ENCODE measurements around the gene GSK3A. TPM values are rescaled to one million over a fixed set of nuclear protein-coding genes. Genes with fewer than 3 reads are reported as not detected.

Gene GSK3A
- total and polyA plus RNA-seq, 9 of the 15 experiments (the other 6 are each of a cell fraction or from before 2014, with no cell fraction given): 0.62 to 90.7 (median 33.3) TPM

DNA sequence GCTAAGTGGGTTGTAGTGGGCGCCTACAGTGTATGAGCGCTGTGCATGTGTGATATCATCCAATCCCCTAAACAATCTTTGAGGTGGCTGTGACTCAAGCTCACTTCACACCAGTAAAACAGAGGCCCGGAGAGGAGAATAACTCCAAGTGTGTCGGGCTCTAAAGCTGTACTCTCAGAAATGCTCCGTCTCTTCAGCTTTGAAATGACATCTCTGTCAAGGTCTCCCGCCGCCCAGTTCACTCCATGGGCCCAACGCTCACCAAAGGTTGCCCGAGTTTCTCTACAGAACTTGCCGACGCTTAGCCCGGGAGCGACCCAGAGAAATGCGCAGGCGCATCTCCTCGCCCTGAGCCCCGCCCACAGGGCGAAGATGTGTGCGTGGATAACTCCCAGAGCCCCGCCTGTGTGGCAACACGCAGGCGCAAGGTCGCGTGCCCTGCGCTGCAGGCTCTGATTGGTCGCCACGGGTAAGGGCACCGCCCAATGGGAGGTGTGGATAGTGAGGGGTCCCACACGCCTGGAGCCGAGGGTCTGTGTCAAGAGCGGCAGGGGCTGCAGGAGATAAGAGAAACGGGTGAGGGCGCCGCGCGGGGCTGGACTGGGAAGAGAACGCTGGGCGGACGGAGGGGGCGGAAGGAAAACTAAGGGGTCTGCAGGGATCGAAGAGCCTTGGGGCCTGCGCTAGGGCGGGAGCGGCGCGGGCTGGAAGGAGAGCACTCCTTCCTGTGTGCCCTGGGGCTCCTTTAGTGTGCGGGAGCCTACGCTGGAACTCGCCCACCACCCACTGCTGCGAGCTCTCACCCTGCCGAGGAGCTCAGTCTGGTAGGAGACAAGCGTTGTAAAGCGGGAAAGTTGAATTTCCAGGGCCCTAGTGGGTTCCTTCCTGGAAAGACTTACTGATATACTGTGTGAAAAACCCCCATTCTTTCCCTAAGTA lies 22.3 kb downstream of the GSK3A start, which contains the start of gene ZNF526 (continued):
- TF ChIP-seq, protein P1, sequence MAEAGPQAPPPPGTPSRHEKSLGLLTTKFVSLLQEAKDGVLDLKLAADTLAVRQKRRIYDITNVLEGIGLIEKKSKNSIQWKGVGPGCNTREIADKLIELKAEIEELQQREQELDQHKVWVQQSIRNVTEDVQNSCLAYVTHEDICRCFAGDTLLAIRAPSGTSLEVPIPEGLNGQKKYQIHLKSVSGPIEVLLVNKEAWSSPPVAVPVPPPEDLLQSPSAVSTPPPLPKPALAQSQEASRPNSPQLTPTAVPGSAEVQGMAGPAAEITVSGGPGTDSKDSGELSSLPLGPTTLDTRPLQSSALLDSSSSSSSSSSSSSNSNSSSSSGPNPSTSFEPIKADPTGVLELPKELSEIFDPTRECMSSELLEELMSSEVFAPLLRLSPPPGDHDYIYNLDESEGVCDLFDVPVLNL (CRISPR knock-in tag; IDR thresholded peaks at IDR 0.05; ENCODE audit: low read depth): no peak
- 0 out of 2 replicates have a peak, but pooled peaks have one; percentile 19 for TF ChIP-seq MTA2 (IDR thresholded peaks at IDR 0.05; ENCODE audit: low read depth)
- TF ChIP-seq FOXJ3 (CRISPR knock-in tag; IDR thresholded peaks at IDR 0.05): no peak
- TF ChIP-seq MAFG (tag; conservative IDR thresholded peaks at IDR 0.05): no peak
- TF ChIP-seq SLC30A9 (CRISPR knock-in tag; IDR thresholded peaks at IDR 0.05): no peak
- peak; percentile 96 for TF ChIP-seq NFYB (IDR thresholded peaks at IDR 0.05; ENCODE audit: extremely low read depth, insufficient read length)
- no peak for TF ChIP-seq TEAD1 (CRISPR knock-in tag; IDR thresholded peaks at IDR 0.05)
- no peak for TF ChIP-seq HDAC8 (tag; IDR thresholded peaks at IDR 0.05)
- peak; percentile 96 for TF ChIP-seq SUPT5H (IDR thresholded peaks at IDR 0.05)
- TF ChIP-seq ZNF311 (CRISPR knock-in tag; IDR thresholded peaks at IDR 0.05): no peak
- TF ChIP-seq KDM1A (IDR thresholded peaks at IDR 0.05): no peak
- TF ChIP-seq, protein P2, sequence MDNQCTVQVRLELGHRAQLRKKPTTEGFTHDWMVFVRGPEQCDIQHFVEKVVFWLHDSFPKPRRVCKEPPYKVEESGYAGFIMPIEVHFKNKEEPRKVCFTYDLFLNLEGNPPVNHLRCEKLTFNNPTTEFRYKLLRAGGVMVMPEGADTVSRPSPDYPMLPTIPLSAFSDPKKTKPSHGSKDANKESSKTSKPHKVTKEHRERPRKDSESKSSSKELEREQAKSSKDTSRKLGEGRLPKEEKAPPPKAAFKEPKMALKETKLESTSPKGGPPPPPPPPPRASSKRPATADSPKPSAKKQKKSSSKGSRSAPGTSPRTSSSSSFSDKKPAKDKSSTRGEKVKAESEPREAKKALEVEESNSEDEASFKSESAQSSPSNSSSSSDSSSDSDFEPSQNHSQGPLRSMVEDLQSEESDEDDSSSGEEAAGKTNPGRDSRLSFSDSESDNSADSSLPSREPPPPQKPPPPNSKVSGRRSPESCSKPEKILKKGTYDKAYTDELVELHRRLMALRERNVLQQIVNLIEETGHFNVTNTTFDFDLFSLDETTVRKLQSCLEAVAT (IDR thresholded peaks at IDR 0.05): peak; percentile 27 to 41; a peak in 1 of 4 replicates
- TF ChIP-seq ZFPM2 (CRISPR knock-in tag; IDR thresholded peaks at IDR 0.05): no peak
- TF ChIP-seq, protein P3, sequence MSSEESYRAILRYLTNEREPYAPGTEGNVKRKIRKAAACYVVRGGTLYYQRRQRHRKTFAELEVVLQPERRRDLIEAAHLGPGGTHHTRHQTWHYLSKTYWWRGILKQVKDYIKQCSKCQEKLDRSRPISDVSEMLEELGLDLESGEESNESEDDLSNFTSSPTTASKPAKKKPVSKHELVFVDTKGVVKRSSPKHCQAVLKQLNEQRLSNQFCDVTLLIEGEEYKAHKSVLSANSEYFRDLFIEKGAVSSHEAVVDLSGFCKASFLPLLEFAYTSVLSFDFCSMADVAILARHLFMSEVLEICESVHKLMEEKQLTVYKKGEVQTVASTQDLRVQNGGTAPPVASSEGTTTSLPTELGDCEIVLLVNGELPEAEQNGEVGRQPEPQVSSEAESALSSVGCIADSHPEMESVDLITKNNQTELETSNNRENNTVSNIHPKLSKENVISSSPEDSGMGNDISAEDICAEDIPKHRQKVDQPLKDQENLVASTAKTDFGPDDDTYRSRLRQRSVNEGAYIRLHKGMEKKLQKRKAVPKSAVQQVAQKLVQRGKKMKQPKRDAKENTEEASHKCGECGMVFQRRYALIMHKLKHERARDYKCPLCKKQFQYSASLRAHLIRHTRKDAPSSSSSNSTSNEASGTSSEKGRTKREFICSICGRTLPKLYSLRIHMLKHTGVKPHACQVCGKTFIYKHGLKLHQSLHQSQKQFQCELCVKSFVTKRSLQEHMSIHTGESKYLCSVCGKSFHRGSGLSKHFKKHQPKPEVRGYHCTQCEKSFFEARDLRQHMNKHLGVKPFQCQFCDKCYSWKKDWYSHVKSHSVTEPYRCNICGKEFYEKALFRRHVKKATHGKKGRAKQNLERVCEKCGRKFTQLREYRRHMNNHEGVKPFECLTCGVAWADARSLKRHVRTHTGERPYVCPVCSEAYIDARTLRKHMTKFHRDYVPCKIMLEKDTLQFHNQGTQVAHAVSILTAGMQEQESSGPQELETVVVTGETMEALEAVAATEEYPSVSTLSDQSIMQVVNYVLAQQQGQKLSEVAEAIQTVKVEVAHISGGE (CRISPR knock-in tag; IDR thresholded peaks at IDR 0.05): 0 out of 6 replicates have a peak, but pooled peaks of 1 of the 3 experiments have one; percentile 40
- TF ChIP-seq TCF3 (CRISPR knock-in tag; IDR thresholded peaks at IDR 0.05): no peak
- TF ChIP-seq ZNF134 (CRISPR knock-in tag; conservative IDR thresholded peaks at IDR 0.05): no peak
- TF ChIP-seq RBM39 (optimal IDR thresholded peaks at IDR 0.05; ENCODE audit: low read depth, low read length): no peak
- no peak for TF ChIP-seq STAG1 (CRISPR knock-in tag; IDR thresholded peaks at IDR 0.05; ENCODE audit: borderline replicate concordance)
- no peak for TF ChIP-seq MEF2A (IDR thresholded peaks at IDR 0.05; ENCODE audit: control insufficient read depth, low read depth, low read length)
- TF ChIP-seq HSF4 (CRISPR knock-in tag; IDR thresholded peaks at IDR 0.05; ENCODE audit: borderline replicate concordance): no peak
- peak; percentile 48 for TF ChIP-seq FIP1L1 (IDR thresholded peaks at IDR 0.05; ENCODE audit: low read depth, low read length, poor library complexity, severe bottlenecking)
